Mucosa of stomach (tissue), 1 donor: Measurements from ENCODE around the gene QRFPR.
"Not testable (repeated sequence)": the region's sequence is repeated elsewhere in the genome, so short reads cannot be mapped to it uniquely, and the experiment has no call there.

Experiments used
- H3K27me3 ChIP-seq: one replicate; pipeline ENCODE4 v1.7.0; 2013; ENCODE audit warnings: mild to moderate bottlenecking, low read length; ENCODE audit not compliant: control insufficient read depth, insufficient read depth
- H3K36me3 ChIP-seq: one replicate; pipeline ENCODE4 v1.7.0; 2013; ENCODE audit warnings: low read length; ENCODE audit not compliant: control insufficient read depth, insufficient read depth
- H3K4me1 ChIP-seq: one replicate; pipeline ENCODE4 v1.7.0; 2013; ENCODE audit warnings: mild to moderate bottlenecking, low read length; ENCODE audit not compliant: control insufficient read depth, insufficient read depth
- H3K4me3 ChIP-seq: one replicate; pipeline ENCODE4 v1.7.0; 2013; ENCODE audit warnings: low read length
- H3K9ac ChIP-seq: one replicate; pipeline ENCODE4 v1.7.0; 2013; ENCODE audit warnings: mild to moderate bottlenecking, low read length, moderate library complexity
- H3K9me3 ChIP-seq: one replicate; pipeline ENCODE4 v1.7.0; 2013; ENCODE audit warnings: mild to moderate bottlenecking, low read length, moderate library complexity; ENCODE audit not compliant: control insufficient read depth
- donor health status: Pancreatic carcinoma.

QRFPR gene

GRCh38 chr4:121380776-121381462 lies at the start of gene QRFPR:
Gene QRFPR, minus strand, starts transcription at chr4:121381018. Its CDS starts 371 bp downstream, at chr4:121380647.
- H3K9ac ChIP-seq: no peak within 1 kb of the TSS
- no peaks in the 10 kb centered on the region for H3K4me1 ChIP-seq
- H3K27me3 ChIP-seq: peaks cover 22% of the 10 kb centered on the region
- H3K36me3 ChIP-seq: no peaks in the 10 kb centered on the region
- no peaks in the 10 kb centered on the region for H3K9me3 ChIP-seq
- H3K4me3 ChIP-seq: no peak within 1 kb of the TSS

- Histone ChIP-seq H3K27me3 (no peaks in the 10 kb centered on the region), H3K9me3 (no peaks in the 10 kb centered on the region), H3K36me3 (no peaks in the 10 kb centered on the region), H3K4me1 (no peaks in the 10 kb centered on the region), H3K9ac (no peak overlapping the region), H3K4me3 (no peak overlapping the region)
Observed at GRCh38 chr4:121428721-121429120, 47.9 kb upstream of the QRFPR start.

DNA sequence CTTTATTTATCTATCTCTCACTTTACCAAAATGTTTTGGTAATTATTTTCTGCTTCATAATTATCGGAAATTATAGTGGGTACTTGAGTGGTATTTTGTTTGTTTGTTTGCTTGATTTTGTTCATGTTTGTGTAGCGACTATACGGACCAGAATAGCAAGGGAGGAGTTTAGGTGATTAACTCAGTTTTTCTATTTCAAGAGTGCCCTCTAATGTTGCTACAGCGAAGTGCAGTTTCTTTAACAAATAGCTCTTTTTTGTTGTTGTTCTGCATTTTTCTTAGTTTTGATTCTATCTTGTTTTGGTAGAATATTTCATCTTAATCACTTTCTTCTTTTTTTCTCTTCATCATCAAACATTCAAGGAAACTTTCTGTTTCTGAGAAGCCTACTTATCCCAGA lies 40.8 kb upstream of the QRFPR start:
- Histone ChIP-seq H3K9ac (no peak overlapping the region), H3K4me3 (no peak overlapping the region)

GRCh38 chr4:121411151-121411744 lies 30.4 kb upstream of the QRFPR start:
- H3K36me3 ChIP-seq: no peaks in the 10 kb centered on the region
- no peak overlapping the region for H3K4me3 ChIP-seq
- no peaks in the 10 kb centered on the region for H3K9me3 ChIP-seq
- H3K27me3 ChIP-seq: no peaks in the 10 kb centered on the region
- no peaks in the 10 kb centered on the region for H3K4me1 ChIP-seq
- H3K9ac ChIP-seq: no peak overlapping the region

More for the DNA sequence above, 40.8 kb upstream of the QRFPR start:
- Histone ChIP-seq H3K4me1 (no peaks in the 10 kb centered on the region), H3K9me3 (no peaks in the 10 kb centered on the region), H3K36me3 (no peaks in the 10 kb centered on the region), H3K27me3 (no peaks in the 10 kb centered on the region)

GRCh38 chr4:121408567-121408966 lies 27.7 kb upstream of the QRFPR start:
- not testable (repeated sequence) for H3K27me3 ChIP-seq, H3K9ac ChIP-seq, H3K36me3 ChIP-seq, H3K4me3 ChIP-seq, H3K4me1 ChIP-seq, H3K9me3 ChIP-seq

DNA sequence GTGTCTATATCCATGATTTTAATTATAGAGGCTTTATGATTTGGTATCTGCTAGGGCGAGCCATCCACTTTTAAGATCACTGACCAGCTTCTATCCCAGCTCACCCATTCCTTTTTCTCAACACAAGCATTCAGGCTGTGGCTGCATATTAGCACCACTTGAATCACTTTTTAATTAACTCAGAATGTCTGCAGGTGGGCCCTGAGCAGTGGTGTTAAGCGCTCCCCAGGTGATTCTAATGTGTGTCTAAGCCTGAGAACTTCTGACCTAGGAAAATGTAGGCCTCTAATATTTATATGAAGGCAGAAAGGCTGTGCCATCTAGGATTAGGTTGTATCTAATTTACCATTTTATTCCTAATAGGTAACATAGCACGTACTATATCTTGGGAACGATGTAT lies 19.8 kb upstream of the QRFPR start:
- Histone ChIP-seq H3K4me1 (no peaks in the 10 kb centered on the region), H3K27me3 (no peaks in the 10 kb centered on the region), H3K9ac (no peak overlapping the region), H3K4me3 (no peak overlapping the region), H3K9me3 (no peaks in the 10 kb centered on the region), H3K36me3 (no peaks in the 10 kb centered on the region)

GRCh38 chr4:121397941-121398601 lies 17.3 kb upstream of the QRFPR start:
- Histone ChIP-seq H3K9ac (no peak overlapping the region), H3K9me3 (no peaks in the 10 kb centered on the region), H3K4me1 (no peaks in the 10 kb centered on the region), H3K36me3 (no peaks in the 10 kb centered on the region), H3K4me3 (no peak overlapping the region), H3K27me3 (no peaks in the 10 kb centered on the region)

- no peaks in the 10 kb centered on the region for H3K36me3 ChIP-seq
- no peak overlapping the region for H3K9ac ChIP-seq
- no peaks in the 10 kb centered on the region for H3K27me3 ChIP-seq
- no peak overlapping the region for H3K4me3 ChIP-seq
- H3K9me3 ChIP-seq: no peaks in the 10 kb centered on the region
- H3K4me1 ChIP-seq: no peaks in the 10 kb centered on the region
Observed at GRCh38 chr4:121397434-121397833, 16.6 kb upstream of the QRFPR start.

GRCh38 chr4:121392426-121393086 lies 11.7 kb upstream of the QRFPR start:
- no peak overlapping the region for H3K9ac ChIP-seq
- no peaks in the 10 kb centered on the region for H3K4me1 ChIP-seq
- no peak overlapping the region for H3K4me3 ChIP-seq
- no peaks in the 10 kb centered on the region for H3K36me3 ChIP-seq
- no peaks in the 10 kb centered on the region for H3K9me3 ChIP-seq
- H3K27me3 ChIP-seq: no peaks in the 10 kb centered on the region

GRCh38 chr4:121390335-121390734 lies 9.5 kb upstream of the QRFPR start:
- H3K36me3 ChIP-seq: no peaks in the 10 kb centered on the region
- H3K27me3 ChIP-seq: no peaks in the 10 kb centered on the region
- no peaks in the 10 kb centered on the region for H3K9me3 ChIP-seq
- no peaks in the 10 kb centered on the region for H3K4me1 ChIP-seq
- no peak overlapping the region for H3K9ac ChIP-seq
- H3K4me3 ChIP-seq: no peak overlapping the region

- Histone ChIP-seq H3K9me3 (no peaks in the 10 kb centered on the region), H3K9ac (no peak overlapping the region), H3K27me3 (peaks cover 22% of the 10 kb centered on the region), H3K4me3 (no peak overlapping the region), H3K36me3 (no peaks in the 10 kb centered on the region), H3K4me1 (no peaks in the 10 kb centered on the region)
Observed at GRCh38 chr4:121379276-121379675, 1.5 kb downstream of the QRFPR start.

DNA sequence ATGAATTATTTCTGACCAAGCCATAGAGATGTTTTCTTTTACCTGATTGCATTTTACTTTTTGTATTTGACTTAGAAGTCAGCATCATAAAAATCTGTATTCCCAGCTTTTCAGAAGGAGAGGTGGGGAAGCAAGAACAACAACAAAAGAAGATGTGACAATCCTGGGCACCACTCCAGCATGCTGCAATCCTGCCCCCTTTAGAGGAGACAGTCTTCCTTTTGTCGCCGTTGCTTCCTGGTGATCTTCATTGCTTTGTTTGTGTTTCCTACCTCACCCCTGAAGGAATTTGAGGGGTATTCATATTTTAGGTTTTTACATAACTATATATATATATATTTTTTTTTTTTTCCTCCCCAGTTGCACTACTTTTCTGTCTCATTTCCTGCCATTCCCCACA lies 3.7 kb downstream of the QRFPR start:
- H3K36me3 ChIP-seq: no peaks in the 10 kb centered on the region
- no peak overlapping the region for H3K9ac ChIP-seq
- H3K9me3 ChIP-seq: no peaks in the 10 kb centered on the region
- H3K27me3 ChIP-seq: peaks cover 15% of the 10 kb centered on the region
- H3K4me1 ChIP-seq: no peaks in the 10 kb centered on the region
- H3K4me3 ChIP-seq: no peak overlapping the region
